Osteoblast (primary cell): ENCODE measurements around the gene RAG1. TPM values are rescaled to one million over a fixed set of nuclear protein-coding genes. Genes with fewer than 3 reads are reported as not detected.
A peak's percentile ranks its signal among the peaks of the same experiment; 100 is the strongest.

ENCODE experiments used
- DNase-seq: peaks from one replicate; pipeline ENCODE4 v3.0.0; 2011; ENCODE audit warnings: low spot score, mixed read lengths; ENCODE audit not compliant: insufficient read length; ENCODE audit errors: missing footprints
- H2AFZ ChIP-seq: 2 replicates; pipeline ENCODE4 v1.6.0; 2011; ENCODE audit warnings: mild to moderate bottlenecking, low read length
- H3K27ac ChIP-seq: 2 replicates; pipeline ENCODE4 v1.5.1; 2011; ENCODE audit warnings: mild to moderate bottlenecking, low read depth, low read length, moderate library complexity
- H3K27me3 ChIP-seq: 2 replicates; pipeline ENCODE4 v1.6.0; 2012; ENCODE audit warnings: mild to moderate bottlenecking, control low read depth, inconsistent platforms, low read length, moderate library complexity; ENCODE audit not compliant: insufficient read depth
- H3K36me3 ChIP-seq: 2 replicates; pipeline ENCODE4 v1.5.1; 2011; ENCODE audit warnings: mild to moderate bottlenecking, low read length, control low read depth, moderate library complexity; ENCODE audit not compliant: insufficient read depth
- H3K4me1 ChIP-seq: 2 replicates; pipeline ENCODE4 v1.5.1; 2011; ENCODE audit warnings: mild to moderate bottlenecking, low read length, control low read depth, moderate library complexity; ENCODE audit not compliant: insufficient read depth
- H3K4me2 ChIP-seq: 2 replicates; pipeline ENCODE4 v1.6.0; 2011; ENCODE audit warnings: mild to moderate bottlenecking, low read length; ENCODE audit not compliant: insufficient read depth
- H3K4me3 ChIP-seq: fragments of 200-600 bp; sonication (generic); 3 replicates; pipeline ENCODE4 v1.5.1; 2012; ENCODE audit warnings: mild to moderate bottlenecking, low read length, inconsistent platforms; ENCODE audit not compliant: insufficient read depth
- H3K79me2 ChIP-seq: 2 replicates; pipeline ENCODE4 v1.6.0; 2012; ENCODE audit warnings: mild to moderate bottlenecking, low read length, control low read depth, inconsistent platforms; ENCODE audit not compliant: insufficient read depth
- H3K9me3 ChIP-seq: 2 replicates; pipeline ENCODE4 v1.5.1; 2011; ENCODE audit warnings: low read depth, low read length, control low read depth
- H4K20me1 ChIP-seq: 2 replicates; pipeline ENCODE4 v1.6.0; 2012; ENCODE audit warnings: mild to moderate bottlenecking, low read length, control low read depth; ENCODE audit not compliant: insufficient read depth
- total RNA-seq: library from RNA; depleted of rRNA; stranded (reverse); fragments of >200 nt; gene quantifications from 2 replicates; pipeline ENCODE4 v1.2.3, GENCODE V29; 2012
- TF ChIP-seq, protein P1 (sequence below): IDR thresholded peaks from 2 replicates; pipeline ENCODE4 v1.5.1; 2011; ENCODE audit warnings: mild to moderate bottlenecking, low read depth, low read length, moderate library complexity; ENCODE audit errors: extremely low read depth

Gene RAG1
- total RNA-seq, 1 donor, result 0.36 TPM

DNA sequence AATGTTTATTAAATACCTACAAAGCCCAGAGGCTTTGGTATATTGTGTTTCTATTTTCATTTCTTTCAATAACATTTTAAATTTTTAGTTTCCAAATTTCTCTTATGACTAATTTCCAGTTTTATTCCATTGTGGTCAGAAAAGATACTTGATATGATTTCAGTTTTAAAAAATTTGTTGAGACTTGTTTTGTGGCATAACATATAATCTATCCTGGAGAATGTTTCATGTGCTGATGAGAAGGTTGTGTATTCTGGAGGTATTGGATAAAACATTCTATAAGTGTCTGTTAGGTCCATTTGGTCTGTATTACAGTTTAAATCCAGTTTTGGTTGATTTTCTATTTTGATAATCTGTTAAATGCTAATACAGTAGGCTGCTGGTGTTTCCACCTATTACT, 9.8 kb upstream of the RAG1 start:
- Histone ChIP-seq H3K27ac (no peak overlapping the region), H3K9me3 (no peaks in the 10 kb centered on the region), H3K27me3 (peaks cover 7% of the 10 kb centered on the region), H3K4me1 (no peaks in the 10 kb centered on the region), H3K79me2 (no peaks in the 10 kb centered on the region), H4K20me1 (no peaks in the 10 kb centered on the region), H3K4me2 (peak overlapping the region; percentile 19), H3K4me3 (no peak overlapping the region), H3K36me3 (no peaks in the 10 kb centered on the region), H2AFZ (no peak overlapping the region)
- DNase-seq, result no peak
- TF ChIP-seq, protein P1, sequence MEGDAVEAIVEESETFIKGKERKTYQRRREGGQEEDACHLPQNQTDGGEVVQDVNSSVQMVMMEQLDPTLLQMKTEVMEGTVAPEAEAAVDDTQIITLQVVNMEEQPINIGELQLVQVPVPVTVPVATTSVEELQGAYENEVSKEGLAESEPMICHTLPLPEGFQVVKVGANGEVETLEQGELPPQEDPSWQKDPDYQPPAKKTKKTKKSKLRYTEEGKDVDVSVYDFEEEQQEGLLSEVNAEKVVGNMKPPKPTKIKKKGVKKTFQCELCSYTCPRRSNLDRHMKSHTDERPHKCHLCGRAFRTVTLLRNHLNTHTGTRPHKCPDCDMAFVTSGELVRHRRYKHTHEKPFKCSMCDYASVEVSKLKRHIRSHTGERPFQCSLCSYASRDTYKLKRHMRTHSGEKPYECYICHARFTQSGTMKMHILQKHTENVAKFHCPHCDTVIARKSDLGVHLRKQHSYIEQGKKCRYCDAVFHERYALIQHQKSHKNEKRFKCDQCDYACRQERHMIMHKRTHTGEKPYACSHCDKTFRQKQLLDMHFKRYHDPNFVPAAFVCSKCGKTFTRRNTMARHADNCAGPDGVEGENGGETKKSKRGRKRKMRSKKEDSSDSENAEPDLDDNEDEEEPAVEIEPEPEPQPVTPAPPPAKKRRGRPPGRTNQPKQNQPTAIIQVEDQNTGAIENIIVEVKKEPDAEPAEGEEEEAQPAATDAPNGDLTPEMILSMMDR, result no peak

DNA sequence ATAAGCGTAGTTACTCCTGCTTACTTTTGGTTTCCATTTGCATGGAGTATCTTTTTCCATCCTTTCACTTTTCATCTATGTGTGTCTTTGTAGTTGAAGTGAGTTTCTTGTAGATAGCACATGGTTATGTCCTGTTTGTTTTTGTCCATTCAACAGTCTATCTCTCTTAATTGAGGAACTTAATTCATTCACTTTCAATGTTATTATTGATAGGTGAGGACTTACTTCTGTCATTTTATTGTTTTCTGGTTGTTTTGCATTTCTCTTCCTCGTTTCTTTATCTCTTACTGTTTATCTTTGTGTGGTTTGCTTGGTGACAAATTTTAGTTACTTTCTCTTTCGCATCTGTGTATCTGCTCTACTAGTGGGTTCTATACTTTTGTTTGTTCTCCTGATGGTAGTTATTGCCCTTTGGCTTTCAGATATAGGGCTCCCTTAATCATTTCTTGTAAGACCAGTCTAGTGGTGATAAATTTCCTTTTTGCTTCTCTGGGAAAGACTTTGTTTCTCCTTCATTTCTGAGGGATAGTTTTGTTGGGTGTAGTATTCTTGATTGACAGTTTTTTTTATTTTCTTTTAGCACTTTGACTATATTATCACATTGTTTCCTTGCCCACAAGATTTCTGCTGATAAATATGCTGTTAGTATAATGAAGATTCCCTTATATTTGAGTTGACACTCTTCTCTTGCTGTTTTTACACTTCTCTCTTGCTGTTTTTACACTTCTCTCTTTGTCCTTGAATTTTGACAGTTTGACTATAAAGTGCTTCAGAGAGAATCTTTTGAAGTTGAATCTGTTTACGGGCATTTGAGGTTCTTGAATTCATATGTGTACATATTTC, 9.0 kb upstream of the RAG1 start:
- Histone ChIP-seq H3K4me3 (no peak overlapping the region), H2AFZ (no peak overlapping the region), H3K4me1 (no peaks in the 10 kb centered on the region), H3K79me2 (no peaks in the 10 kb centered on the region), H3K27me3 (peaks cover 7% of the 10 kb centered on the region), H3K36me3 (no peaks in the 10 kb centered on the region), H3K4me2 (peak overlapping the region; percentile 19), H4K20me1 (no peaks in the 10 kb centered on the region), H3K27ac (no peak overlapping the region), H3K9me3 (no peaks in the 10 kb centered on the region)
- TF ChIP-seq, protein P1, result no peak
- DNase-seq, result no peak

DNA sequence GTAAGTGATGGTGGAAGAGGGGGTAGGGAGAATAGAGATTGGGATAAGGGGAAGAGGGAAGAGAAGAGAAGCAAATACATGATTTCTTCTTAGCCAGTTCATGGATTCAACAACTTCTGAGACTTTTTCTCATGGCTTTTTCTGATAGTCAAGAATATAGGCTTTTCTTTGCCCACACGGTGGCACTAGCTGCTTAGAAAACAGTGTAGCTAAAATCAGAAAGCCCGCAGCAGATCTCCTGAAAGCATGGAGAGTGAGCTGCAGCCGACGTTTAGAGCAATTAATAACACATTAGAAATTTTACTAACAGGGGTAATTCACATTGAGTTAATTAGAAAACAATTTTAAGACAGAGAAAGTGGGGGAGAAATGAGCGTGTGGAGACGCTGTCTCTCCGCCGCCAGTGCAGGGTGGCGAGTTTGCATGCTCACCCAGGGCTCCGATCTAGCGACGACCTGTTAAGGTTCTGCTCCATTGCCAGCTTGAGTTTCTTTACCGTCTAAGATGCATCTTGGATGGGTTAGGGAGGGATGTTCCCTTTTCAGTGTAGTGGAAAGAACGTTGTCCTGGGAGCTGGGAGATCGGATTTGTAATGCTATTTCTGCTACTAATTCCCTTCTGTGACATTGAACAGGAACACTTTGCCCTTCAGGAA, 3.3 kb upstream of the RAG1 start:
- peak; percentile 88 for DNase-seq
- no peaks in the 10 kb centered on the region for H3K79me2 ChIP-seq
- H3K36me3 ChIP-seq, result no peaks in the 10 kb centered on the region
- peak overlapping the region; percentile 81 for H2AFZ ChIP-seq
- no peaks in the 10 kb centered on the region for H3K9me3 ChIP-seq
- TF ChIP-seq, protein P1, result peak; percentile 80
- H4K20me1 ChIP-seq, result no peaks in the 10 kb centered on the region
- H3K4me3 ChIP-seq, result peak overlapping the region; percentile 56
- peaks cover 35% of the 10 kb centered on the region for H3K27me3 ChIP-seq
- H3K4me1 ChIP-seq, result peaks cover 4% of the 10 kb centered on the region
- H3K4me2 ChIP-seq, result peak overlapping the region; percentile 80
- no peak overlapping the region for H3K27ac ChIP-seq

DNA sequence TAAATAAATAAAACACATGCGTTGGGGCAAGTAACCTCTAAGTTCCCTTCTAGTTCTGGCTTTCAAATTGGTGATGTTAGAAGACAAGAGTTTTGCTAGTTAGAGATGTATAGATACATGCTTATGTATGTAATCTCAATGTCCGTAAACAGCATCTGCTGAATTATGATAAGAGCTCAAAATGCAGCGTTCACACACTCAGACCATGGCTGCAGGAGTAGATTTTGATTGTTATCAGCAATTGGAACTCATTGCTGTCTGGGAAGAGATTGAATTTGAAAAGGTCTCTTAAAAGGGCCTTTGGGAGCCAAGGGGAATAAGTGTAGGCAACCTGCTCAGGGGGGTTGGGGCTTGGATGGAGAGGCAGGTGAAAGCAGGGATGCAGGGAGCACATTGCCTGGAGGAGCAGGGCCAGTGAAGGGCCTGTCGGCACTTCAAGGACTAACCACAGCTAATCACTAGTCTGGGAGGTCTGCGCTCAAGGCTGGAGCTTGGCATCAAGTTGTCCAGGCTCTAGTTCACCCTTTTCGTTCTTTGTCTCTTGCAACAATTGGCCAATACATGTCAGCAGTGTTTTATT, 2.7 kb upstream of the RAG1 start:
- H3K36me3 ChIP-seq, result no peaks in the 10 kb centered on the region
- H3K4me3 ChIP-seq, result peak overlapping the region; percentile 56
- peak overlapping the region; percentile 80 for H3K4me2 ChIP-seq
- no peaks in the 10 kb centered on the region for H3K9me3 ChIP-seq
- peaks cover 4% of the 10 kb centered on the region for H3K4me1 ChIP-seq
- H2AFZ ChIP-seq, result peak overlapping the region; percentile 81
- no peaks in the 10 kb centered on the region for H4K20me1 ChIP-seq
- no peak overlapping the region for H3K27ac ChIP-seq
- no peak for DNase-seq
- peaks cover 36% of the 10 kb centered on the region for H3K27me3 ChIP-seq
- TF ChIP-seq, protein P1, result no peak
- H3K79me2 ChIP-seq, result no peaks in the 10 kb centered on the region
